Stimulated activated CD4-positive, alpha-beta T cell treated with anti-CD3 and anti-CD28 coated beads, Interleukin-15, amount 100 ng/mL, for 1 hour (primary cell): ENCODE data around the gene LIN28A.

Experiments
- DNase-seq, 2 donors: peaks; one replicate each; pipeline ENCODE4 v3.0.0-alpha.2; 2020; ENCODE audit warnings: low read depth in 1 of 2, low spot score in 1 of 2

Gene LIN28A

DNA sequence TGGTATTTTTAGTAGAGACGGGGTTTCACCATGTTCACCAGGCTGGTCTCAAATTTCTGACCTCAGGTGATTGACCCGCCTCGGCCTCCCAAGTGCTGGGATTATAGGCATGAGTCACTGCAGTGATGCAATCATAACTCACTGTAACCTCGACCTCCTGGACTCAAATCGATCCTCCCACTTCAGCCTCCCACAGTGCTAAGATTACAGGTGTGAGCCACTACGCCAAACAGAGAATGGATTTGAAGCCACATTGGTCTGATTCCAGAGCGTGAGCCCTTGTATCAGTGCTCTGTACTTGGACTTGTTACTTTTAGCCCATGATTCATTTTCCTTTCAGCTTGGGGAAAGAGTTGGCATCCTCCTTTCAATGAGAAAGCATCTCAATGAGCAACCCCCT, 23.2 kb upstream of the LIN28A start:
- no peak for DNase-seq

DNA sequence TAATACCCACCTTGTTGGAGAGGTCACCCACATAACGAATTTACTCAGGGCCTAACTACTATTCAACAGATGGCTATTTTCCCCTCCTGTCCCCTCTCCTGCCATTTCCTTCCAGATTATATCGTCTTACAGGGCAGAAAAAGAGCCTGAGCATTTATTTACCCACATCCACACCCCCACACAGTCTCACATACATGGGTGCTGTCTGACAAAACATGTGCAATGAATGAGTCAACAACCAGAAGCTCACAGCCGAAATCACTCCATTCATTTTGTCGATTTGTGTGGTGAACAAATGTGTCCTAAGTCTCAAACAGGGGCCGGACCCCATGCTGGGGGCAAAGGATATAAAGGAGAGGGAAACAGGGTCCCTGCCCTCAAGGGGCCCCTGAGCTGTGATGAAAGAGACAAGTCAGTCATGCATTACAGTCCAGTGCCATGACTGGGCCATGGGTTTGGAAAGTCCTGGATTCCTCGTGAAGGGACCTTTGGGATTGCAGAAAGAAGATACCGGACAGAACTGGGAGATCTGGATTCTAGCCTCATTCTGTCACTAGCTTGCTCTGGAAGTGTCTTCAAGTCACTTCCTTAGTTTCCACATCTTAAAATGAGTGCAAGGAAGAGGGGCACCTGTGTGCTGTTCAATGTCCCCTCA, 21.7 kb upstream of the LIN28A start:
- no peak for DNase-seq

DNA sequence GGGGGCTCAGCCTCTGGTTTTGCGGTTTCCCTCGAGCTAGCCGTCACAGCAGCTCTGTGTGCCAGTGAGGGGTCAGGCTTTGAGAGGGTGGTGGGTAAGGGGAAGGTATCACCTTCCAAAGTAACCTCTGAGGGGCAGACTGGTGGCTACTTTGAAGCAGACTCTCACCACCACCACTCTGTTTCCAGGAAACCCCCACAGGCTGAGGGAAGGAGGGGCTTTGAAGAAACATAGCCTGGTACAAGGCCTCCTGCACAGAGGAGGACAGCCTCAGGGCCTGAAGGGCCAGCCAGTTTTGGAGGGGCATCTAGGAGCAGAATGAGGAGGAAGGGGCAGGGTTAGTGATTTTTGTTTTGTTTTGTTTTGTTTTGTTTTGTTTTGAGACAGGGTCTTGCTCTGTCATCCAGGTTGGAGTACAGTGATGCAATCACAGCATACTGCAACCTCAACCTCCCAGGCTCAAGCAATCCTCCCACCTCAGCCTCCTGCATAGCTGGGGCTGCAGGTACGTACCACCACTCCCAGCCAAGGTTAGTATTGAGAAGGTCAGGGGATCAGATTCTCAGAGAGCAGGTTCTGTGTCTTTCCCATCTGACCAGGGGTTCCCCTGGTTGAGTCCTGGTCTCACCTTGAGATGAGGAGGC, 20.9 kb upstream of the LIN28A start:
- no peak for DNase-seq

DNA sequence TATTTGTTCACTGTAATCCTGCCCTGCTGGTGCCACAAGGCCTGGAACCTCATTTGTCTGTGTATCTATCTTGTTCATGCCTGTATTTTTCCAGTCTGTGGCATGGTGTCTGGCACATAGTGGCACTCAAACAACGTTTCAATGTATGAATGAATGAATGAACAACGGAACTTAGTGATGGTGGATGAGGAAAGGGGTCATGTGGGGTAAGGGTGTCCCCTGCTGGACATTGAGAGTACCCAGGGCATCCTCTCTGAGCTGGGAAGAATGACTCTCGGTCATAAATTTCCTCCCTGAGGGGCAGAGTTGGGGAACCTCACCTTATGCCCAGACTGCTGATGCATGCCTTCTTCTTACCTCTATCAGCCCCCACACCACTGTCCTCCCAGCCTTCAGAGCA, 19.2 kb upstream of the LIN28A start:
- peak in 1 of 2 donors; percentile 18 for DNase-seq

DNA sequence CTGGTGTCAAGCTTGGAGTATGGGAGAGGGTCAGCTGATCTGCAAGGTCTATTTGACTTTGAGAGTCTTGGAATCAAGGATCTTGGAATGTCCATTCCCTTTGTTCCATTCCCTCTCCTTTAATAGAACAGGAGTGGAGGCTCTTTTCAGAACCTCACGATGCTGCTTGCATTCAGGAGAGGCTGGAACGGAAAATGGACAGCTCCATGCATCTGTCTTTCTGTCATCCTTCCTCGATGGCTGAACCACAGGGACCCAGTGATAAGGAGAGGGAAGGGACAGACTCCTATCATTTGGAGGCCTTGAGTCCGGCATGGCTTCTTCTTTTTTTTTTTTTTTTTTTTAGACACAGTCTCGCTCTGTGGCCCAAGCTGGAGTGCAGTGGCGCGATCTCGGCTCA, 14.9 kb upstream of the LIN28A start:
- no peak for DNase-seq

DNA sequence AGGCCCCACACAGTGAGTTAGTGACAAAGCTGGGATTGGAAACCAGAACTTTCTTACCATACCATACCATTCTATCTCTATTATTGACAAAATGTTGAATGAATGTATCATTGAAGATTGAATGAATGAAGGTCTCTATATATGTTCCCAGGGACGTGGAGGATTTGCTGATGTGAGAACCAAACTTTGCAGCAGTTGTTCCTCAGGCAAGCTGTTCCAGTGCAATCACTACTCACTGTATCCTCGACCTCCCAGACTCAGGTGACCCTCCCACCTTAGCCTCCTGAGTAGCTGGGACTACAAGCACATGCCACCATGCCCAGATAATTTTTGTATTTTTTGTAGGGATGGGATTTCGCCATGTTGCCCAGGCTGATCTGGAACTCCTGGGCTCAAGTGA, 11.6 kb upstream of the LIN28A start:
- no peak for DNase-seq

DNA sequence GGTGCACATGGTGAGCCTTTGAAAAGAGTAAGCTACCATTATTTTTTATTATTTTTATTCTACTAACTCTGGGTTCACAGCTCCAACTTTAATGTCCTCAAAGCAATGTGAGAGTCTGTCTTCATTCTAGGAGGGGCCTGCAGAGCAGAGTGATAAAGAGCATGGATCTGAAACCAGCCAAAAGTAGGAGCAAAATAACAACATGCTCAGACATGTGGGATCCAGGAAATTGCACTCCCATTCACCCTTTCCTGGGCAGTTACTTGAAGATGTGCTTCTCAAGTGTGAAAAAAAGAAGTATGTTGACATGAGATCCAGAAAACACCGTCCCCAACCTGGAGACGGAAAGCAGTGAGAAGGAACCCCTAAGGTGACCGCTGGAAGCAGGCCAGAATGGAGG, 8.7 kb upstream of the LIN28A start:
- DNase-seq: no peak

DNA sequence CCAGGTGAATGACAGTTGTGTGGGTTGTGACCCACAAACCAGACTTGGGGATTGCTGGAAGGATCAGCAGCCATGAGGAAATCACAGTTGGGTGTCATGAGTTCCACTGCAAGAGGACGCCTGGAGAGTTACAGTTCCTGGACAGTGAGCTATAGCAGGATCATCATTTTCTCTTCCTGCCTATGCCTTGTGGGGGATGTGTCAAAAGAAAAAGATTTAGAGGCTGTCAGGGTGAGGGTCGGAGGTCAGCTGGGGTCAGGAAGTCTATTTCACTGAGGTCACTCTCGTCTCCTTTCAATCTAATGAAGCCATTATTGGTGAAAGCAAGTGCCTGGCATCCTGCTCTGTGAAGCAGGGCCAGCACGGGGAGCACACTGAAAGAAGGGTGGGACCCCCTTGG, 7.0 kb upstream of the LIN28A start:
- no peak for DNase-seq

DNA sequence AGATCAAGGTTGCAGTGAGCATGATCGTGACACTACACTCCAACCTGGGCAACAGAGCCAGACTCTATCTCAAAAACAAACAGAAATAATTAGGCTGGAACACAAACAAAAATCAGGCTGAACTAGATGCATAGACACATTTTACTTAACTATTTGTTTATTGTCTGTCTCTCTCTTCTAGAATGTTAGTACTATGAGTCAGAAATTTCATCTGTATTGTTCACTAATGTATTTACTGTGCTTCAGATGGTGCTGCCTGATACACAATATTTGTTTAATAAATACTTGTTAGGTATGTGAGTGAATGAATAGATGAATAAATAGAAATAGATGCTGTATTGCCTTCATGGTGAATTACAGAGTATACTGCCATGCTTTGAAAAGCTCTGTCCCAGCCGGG, 6.0 kb upstream of the LIN28A start:
- DNase-seq: no peak

DNA sequence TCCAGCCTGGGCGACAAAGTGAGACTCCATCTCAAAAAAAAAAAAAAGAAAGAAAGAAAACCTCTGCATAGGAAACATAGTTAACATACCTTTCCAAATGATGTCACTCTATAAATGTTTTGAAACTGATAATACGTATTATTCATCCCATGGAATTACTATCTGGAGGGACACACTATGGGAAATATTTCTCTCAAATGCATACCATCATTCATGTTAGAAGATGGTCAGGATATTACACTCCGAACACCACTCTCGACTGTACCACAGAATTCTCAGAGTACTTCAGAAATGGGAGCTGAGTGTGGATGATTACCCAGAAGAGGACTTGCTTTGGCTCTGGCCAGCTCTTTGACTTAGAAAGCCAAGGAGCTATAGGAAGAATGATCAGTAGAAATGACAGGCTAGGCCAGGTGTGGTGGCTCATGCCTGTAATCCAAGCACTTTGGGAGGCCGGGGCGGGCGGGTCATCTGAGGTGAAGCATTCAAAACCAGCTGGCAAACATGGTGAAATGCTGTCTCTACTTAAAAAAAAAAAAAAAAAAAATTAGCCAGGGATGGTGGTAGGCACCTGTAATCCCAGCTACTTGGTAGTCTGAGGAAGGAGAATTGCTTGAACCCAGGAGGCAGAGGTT, 5.2 kb upstream of the LIN28A start:
- DNase-seq: no peak

DNA sequence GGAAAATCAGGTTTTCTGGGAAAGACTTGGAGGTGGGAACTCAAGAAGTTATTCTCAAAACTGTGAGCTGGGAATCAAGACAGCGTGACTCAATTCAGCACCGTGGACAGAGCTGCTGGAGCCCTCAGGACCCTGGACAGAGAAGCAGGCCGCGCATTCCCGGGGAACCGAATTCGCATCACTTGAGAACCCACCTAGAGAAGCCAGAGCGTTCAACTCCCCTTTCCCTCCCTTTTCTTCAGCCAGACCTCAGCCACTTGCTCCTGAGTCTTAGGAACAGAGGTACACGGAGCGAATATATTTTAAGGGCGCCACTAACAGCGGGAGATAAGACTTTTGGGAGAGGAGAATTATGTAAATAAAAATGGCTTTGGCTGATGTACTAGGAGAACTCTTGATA, 2.0 kb upstream of the LIN28A start:
- DNase-seq: peak; percentile 60 to 67

DNA sequence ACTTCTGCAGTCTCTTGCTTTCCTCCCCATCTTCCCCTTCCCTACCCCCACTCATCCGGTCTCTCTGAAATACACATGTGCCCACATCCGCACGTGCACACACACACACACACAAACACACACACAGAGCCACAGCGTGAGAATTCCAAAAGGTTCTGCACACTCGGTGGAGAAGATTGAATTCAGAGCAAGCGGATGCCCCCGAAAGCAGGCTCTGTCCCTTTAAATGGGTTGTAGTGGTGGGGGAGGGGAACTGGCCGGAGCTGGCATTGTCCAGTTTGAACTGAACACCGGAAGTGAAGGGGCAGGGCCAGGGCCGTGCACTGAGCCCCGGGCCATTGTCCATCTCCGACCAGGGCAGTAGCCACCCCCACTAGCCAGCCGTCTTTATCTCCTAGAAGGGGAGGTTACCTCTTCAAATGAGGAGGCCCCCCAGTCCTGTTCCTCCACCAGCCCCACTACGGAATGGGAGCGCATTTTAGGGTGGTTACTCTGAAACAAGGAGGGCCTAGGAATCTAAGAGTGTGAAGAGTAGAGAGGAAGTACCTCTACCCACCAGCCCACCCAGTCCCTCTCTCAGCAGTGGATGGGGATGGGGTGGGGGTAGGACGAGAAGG, 1.3 kb upstream of the LIN28A start:
- no peak for DNase-seq

DNA sequence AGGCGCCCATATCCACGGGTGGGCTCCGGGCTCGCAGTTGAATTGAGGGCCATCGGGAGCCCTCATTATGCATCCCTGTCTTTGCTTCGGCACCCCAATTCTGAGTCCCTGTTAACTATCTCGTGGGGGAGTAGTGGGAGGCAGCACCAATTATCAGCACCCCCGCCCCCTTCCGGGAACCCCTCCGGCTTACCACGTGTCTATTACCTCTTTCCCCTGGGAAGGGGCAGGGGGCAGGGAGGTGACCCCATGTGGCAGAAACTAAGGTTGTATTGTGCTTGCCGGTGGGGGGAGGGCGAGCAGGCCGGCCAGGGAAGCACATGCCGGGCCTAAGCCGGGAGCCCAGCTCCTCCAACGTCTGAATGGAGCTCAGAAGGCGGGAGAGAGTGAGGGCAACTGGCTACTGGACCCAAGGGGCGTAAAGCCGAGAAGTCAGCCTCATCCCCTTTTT, 1.0 kb downstream of the LIN28A start:
- no peak for DNase-seq

DNA sequence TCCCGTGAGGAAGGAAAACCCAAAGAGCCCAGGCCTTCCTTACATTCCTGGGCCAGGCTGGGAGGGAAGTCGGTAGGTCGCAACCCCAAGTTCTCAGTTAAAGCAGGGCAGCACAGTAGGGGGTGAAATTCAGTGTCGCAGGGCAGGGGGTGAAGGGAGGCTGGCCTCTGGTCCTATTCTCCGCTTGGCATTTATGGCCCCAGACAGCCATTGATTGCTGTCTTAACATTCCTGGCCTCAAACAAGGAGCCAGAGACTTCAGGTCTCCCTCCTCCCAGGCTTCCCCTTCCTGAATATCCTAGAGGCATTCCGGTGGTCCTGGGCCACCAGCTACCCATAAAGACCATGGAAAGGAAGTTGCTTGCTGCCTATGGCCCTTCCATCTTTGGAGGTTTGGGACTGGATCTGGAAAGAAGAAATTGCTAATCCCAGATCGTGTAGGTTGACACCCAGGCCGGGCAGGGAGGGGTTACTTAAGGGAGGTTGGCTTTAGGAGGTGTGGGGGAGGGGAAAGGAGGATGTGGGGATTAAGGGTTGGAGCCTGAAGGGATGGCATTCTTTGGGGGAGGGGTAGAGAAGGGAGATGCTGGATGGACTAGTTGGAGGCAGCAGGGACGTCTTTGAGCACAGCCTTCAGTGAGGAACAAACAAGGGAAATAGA, 1.7 kb downstream of the LIN28A start:
- DNase-seq: no peak

DNA sequence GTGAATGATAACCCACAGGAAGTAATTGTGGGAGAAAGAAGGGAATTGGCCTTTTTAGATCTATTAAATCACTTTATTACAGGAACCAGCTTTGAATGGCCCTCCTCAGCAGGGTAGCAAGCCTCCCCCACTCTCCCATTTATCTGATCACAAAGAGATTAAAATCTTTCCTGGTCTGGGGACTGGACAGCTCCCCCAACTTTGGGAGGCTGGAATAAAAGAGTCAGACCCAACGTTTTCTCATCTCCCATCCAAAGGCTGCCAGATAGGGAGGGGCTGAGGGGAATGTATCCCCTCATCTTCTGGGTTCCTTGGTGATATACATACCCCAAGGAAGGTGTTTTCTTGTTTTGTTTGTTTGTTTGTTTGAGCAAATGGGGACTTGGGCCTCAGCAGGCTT, 2.4 kb downstream of the LIN28A start:
- no peak for DNase-seq

DNA sequence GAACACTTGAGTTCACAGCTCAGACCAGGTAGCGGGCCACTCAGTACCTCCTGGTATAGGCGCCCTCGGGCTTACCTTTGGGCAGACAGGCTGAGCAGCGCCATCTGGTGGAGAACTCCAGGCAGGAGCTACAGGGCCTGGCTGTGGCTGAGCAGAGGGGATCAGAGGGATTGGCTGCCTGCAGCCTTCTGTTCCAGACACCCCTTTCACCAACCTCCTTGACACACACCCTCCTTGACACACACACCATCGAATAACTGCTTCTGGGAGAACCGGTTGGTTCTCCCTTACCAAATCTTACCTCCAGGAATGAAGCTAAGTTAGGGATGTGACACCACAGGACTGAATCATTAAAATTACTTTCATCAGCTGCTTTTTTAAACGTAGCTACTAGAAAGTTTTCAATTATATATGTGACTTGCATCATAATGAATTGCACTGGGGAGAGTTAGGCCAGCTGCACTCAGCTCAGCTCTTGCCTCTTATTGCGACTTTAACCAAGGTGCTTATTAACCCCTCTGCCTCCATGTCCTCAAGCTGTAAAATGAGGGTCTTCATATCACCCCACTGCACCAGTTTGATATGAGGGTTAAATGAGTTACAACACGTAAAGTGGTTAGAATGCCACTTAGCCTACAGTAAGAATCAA, 6.6 kb downstream of the LIN28A start:
- DNase-seq: peak; percentile 66 to 68

DNA sequence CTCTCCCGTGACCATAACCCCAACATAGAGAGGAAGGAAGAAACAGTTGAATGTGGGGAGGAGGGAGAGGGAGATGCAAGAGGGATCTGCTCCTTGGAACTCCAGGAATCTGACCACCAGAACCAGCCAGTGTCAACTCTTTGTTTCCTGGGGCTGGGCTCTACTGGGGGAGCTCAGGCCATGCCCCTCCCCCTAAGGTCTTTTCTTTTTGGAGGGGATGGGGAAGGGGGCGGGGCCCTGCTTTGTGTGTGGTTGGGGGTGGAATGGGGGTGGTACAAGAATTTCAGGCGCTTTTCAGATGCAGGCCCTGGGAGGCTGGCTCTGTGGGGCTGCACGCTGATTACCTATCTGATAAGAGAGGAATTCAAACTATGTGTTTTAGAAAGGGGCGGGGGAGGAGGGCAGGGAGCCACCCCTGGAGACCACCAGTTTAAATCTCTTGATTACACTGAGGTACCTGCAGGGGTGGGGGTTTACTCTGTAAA, 8.3 kb downstream of the LIN28A start:
- no peak for DNase-seq

DNA sequence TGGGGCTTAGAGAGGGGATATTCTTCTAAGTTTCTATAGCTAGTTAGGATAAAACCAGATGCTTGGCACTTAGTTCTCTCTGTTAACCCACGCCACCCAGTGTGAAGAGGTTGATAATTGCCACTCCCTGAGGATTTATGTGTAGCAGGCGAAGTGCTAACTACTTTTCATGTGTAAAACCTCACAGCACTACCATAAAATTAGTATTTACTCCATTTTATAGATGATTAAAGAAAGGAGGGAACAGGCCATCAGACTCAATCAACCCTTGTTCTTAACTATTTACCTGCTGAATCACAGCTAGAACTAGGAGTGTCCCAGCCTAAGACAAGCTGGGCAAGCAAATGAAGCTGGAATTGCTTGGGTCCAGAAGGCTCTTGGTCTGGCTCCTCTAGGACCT, 8.9 kb downstream of the LIN28A start:
- no peak for DNase-seq

DNA sequence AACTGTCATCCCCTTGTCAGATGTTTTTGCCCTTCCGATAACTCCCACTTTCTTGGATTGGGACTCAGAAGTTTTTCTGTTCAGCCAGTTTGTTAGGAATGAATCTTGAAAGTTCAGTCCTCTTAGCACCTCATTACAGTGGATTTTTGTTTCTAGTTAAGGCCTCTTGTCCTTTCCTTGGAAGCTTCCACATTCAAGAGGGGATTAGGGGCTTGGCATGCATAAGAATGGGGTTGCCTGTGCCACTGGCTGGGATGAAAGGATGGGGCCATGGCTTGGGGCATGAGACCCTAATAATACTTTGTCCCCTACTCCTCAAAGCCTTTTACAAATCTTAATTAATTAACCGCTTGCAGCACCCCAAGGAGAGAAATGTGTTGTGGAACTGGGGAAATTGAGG, 19.1 kb downstream of the LIN28A start:
- no peak for DNase-seq

DNA sequence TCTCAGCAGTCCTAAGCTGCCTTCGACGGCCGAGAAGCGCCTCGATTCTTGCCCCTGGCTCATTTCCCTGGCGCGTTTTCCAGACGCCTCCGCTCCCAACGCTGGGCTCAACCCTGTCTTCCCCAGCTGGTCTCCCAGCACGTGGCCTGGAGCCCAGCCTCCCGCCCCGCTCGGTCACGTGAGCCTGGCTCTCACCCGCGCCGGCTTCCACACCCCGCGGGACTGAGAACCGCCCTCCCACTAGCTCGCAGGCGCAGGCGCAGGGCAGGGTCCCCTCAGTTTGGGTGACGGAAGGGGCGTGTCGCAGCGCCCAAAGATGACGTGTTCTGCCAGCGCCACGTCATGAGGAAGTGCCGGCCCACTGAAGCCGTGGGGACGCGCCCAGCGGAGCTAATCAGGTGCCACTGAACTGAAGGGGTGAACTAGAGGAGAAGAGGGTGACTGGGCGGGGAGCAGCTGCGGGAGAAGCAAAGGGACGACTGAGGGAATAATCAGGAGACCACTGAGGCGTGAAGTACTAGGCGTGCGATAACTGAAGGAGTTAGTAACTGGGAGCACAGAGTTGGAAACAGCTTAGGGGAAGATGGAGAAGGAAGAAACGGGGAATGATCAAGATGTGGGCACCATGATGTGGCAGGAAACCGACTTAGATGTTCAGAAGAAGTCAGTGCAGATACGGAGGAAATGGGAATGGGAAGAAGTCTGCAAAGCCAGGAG, 21.5 kb downstream of the LIN28A start, which contains the start of gene DHDDS:
Gene DHDDS (plus strand): TSS at position 343 of the 717 bp plus-strand sequence. CDS start 625 bp downstream, outside the sequence.
- peak; percentile 96 to 98 for DNase-seq
